Activated CD4-positive, alpha-beta T cell treated with anti-CD3 and anti-CD28 coated beads, Interleukin-2, amount 10 ng/mL, durations not matched to agents 7 days and 5 days (primary cell): ENCODE results near the gene XRCC2. TPM values are rescaled to one million over a fixed set of nuclear protein-coding genes. Genes with fewer than 3 reads are reported as not detected.
"Not testable (repeated sequence)": the region's sequence is repeated elsewhere in the genome, so short reads cannot be mapped to it uniquely, and the experiment has no call there.

Experiments
- CTCF ChIA-PET: fragments of 350-600 bp; sonication (Branson Sonifier 250); formaldehyde crosslinking; loops from one replicate; lab custom pipeline; 2021; ENCODE audit warnings: antibody characterized with exemption; lab: Charles Lee
- POLR2A ChIA-PET: fragments of 350-600 bp; sonication (Branson Sonifier 250); formaldehyde crosslinking; loops from one replicate; lab custom pipeline; 2021; ENCODE audit warnings: antibody characterized with exemption; lab: Charles Lee
- DNase-seq: peaks from one replicate; pipeline ENCODE4 v3.0.0-alpha.2; 2020
- H3K27ac Mint-ChIP-seq: one replicate; pipeline ENCODE4 v1.8.0; 2021; ENCODE audit warnings: mild to moderate bottlenecking, moderate library complexity, mixed read lengths
- H3K27me3 Mint-ChIP-seq: one replicate; pipeline ENCODE4 v1.8.0; 2021; ENCODE audit warnings: mixed read lengths
- H3K36me3 Mint-ChIP-seq: one replicate; pipeline ENCODE4 v1.8.0; 2021; ENCODE audit warnings: low read depth, mixed read lengths
- H3K4me1 Mint-ChIP-seq: one replicate; pipeline ENCODE4 v1.8.0; 2021; ENCODE audit warnings: mixed read lengths
- H3K4me3 Mint-ChIP-seq: one replicate; pipeline ENCODE4 v1.8.0; 2021; ENCODE audit warnings: mild to moderate bottlenecking, moderate library complexity, mixed read lengths
- H3K9me3 Mint-ChIP-seq: one replicate; pipeline ENCODE4 v1.8.0; 2021; ENCODE audit warnings: mixed read lengths
- total RNA-seq, 2 experiments: library from RNA; stranded (reverse); gene quantifications; one replicate each; pipeline ENCODE4 v1.2.3, GENCODE V29; 2021

The XRCC2 gene
- 10 to 100 TPM; 13.5 to 14.6 TPM for total RNA-seq

DNA sequence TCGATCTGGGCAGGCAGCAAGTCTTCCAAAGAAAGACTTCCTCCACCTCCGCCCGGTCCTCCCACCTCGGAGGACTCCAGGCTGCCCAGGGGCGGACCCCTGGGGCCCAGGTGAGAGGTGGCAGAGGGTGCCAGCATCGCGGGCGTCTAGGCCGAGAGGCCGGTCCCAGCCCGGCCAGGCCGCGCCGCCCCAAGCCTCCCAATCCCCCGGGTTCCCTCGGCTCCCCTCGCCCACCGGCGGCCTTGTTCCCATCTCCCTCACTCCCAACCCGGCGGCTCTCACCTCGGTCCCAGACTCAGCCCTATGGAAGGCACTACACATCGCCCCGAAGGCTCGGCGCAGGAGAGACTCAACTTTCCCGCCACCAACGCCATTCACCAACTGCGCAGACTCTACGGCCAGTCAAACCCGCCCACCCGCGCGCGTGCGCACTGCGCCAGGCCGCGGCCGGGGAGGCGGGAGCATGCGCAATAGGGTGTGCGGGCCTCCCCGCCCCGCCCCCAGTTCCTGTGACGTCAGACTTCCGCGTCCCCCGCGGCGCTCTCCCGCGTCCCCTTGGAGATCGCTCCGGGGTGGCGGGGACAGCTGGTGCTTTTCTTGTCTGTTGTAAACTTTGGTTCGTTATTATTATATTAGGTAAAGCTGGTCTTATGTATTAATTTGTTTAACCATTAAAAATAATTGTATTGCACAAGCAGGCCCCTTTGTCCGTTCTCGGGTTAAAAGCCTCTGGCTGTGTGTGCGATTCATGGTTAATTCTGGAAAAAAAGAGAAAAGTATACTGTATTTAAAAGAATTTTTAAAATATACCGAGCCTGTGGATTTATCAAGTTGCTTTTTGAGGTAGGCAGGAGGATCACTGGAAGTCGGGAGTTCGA lies at the start of gene XRCC2:
XRCC2 (minus strand) TSS at position 383 of the 878 bp plus-strand sequence; CDS start at position 321, 62 bp downstream.
- POLR2A ChIA-PET = no interaction called here

DNA sequence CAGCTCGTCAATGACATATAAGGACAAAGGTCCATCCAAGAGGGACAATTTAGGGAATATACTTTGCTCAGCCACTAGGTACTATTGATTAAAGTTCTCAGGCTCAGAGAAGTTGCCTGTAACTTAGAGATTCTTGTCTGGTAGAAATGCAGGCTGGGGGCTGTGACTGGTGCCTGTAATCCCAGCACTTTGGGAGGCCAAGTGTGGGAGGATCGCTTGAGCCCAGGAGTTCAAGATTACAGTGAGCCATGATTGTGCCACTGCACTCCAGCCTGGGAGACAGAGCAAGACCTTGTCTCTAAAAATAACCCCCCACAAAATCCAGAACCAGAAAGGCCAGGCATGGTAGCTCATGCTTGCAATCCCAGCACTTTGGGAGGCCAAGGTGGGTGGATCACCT lies 47.4 kb upstream of the XRCC2 start:
- Mint-ChIP-seq H3K9me3 (no peaks in the 10 kb centered on the region), H3K4me1 (no peaks in the 10 kb centered on the region), H3K4me3 (no peak overlapping the region), H3K36me3 (no peaks in the 10 kb centered on the region), H3K27ac (no peak overlapping the region), H3K27me3 (no peaks in the 10 kb centered on the region)
- ChIA-PET POLR2A (no interaction called here), CTCF (no interaction called here)
- DNase-seq = no peak

More for the DNA sequence above, at the start of gene XRCC2:
- CTCF ChIA-PET = interaction anchor here (1.2 kb wide), 1 partner anchor 16 kb away, joined by 4 read pairs; no protein-coding TSS in a partner anchor
- peak; percentile 94 for DNase-seq
- Mint-ChIP-seq H3K4me3 (peak within 1 kb of the TSS; percentile 94), H3K27ac (peak within 1 kb of the TSS; percentile 95), H3K4me1 (peaks cover 23% of the 10 kb centered on the region), H3K27me3 (no peaks in the 10 kb centered on the region), H3K9me3 (no peaks in the 10 kb centered on the region), H3K36me3 (peaks cover 4% of the 10 kb centered on the region)

GRCh38 chr7:152712412-152713042 lies 36.6 kb upstream of the XRCC2 start:
- H3K9me3 Mint-ChIP-seq, H3K27ac Mint-ChIP-seq, H3K4me1 Mint-ChIP-seq, DNase-seq, H3K27me3 Mint-ChIP-seq, H3K36me3 Mint-ChIP-seq, H3K4me3 Mint-ChIP-seq, POLR2A ChIA-PET: not testable (repeated sequence)
- CTCF ChIA-PET = interaction anchor here (0.7 kb wide), 1 partner anchor 792 kb away, joined by 3 read pairs; no protein-coding TSS in a partner anchor

GRCh38 chr7:152711444-152711944 lies 35.6 kb upstream of the XRCC2 start:
- Mint-ChIP-seq H3K36me3 (no peaks in the 10 kb centered on the region), H3K4me3 (no peak overlapping the region), H3K27me3 (no peaks in the 10 kb centered on the region), H3K9me3 (no peaks in the 10 kb centered on the region), H3K4me1 (no peaks in the 10 kb centered on the region), H3K27ac (no peak overlapping the region)
- CTCF ChIA-PET = interaction anchor here (0.9 to 1.6 kb wide), 2 partner anchors 12 to 14 kb away, joined by 4 to 5 read pairs; no protein-coding TSS in a partner anchor
- POLR2A ChIA-PET = no interaction called here
- no peak for DNase-seq

GRCh38 chr7:152710153-152710442 lies 34.2 kb upstream of the XRCC2 start:
- ChIA-PET POLR2A (no interaction called here), CTCF (interaction anchor here (1.6 kb wide), 1 partner anchor 15 kb away, joined by 5 read pairs; no protein-coding TSS in a partner anchor)
- no peaks in the 10 kb centered on the region for H3K9me3 Mint-ChIP-seq
- DNase-seq = no peak
- H3K4me1 Mint-ChIP-seq = no peaks in the 10 kb centered on the region
- H3K27ac Mint-ChIP-seq = no peak overlapping the region
- H3K27me3 Mint-ChIP-seq = no peaks in the 10 kb centered on the region
- no peak overlapping the region for H3K4me3 Mint-ChIP-seq
- no peaks in the 10 kb centered on the region for H3K36me3 Mint-ChIP-seq

- Mint-ChIP-seq H3K36me3 (no peaks in the 10 kb centered on the region), H3K4me1 (no peaks in the 10 kb centered on the region), H3K4me3 (no peak overlapping the region), H3K27ac (no peak overlapping the region), H3K9me3 (peaks cover 4% of the 10 kb centered on the region), H3K27me3 (no peaks in the 10 kb centered on the region)
- DNase-seq = no peak
- CTCF ChIA-PET = interaction anchor here (0.6 to 1.6 kb wide), 2 partner anchors 12 to 16 kb away, joined by 3 to 5 read pairs; no protein-coding TSS in a partner anchor
- POLR2A ChIA-PET = no interaction called here
Measured at GRCh38 chr7:152709287-152710152, 33.6 kb upstream of the XRCC2 start.

DNA sequence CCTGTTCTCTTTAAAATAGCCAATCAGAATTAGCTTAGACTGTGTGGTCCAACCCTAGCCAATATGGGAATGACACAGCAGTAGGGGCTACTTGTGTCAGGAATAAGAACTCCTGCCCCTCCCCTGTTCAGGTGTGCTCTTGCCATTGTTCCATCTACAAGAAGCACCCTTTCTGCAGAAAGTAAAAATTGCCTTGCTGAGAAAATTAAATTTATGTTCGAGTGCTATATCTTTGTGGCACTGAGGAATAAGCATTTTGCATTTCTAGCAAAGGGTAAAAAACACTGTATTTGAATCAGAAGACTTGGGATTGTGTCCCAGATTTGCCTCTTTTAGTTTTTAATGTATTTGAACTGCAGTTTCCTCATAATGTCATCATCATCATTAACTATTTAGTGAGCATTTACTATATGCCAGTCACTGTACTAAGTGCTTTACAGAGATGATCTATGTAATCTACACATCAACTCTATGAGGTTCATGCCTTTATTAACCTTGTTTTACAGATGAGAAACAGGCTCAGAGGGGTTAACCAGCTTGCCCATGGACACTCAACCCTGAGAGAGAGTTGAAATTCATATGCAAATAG lies 28.9 kb upstream of the XRCC2 start:
- ChIA-PET POLR2A (no interaction called here), CTCF (no interaction called here)
- H3K9me3 Mint-ChIP-seq = peaks cover 10% of the 10 kb centered on the region
- H3K27me3 Mint-ChIP-seq = no peaks in the 10 kb centered on the region
- no peak overlapping the region for H3K4me3 Mint-ChIP-seq
- no peaks in the 10 kb centered on the region for H3K36me3 Mint-ChIP-seq
- no peak overlapping the region for H3K27ac Mint-ChIP-seq
- no peaks in the 10 kb centered on the region for H3K4me1 Mint-ChIP-seq
- DNase-seq = no peak

DNA sequence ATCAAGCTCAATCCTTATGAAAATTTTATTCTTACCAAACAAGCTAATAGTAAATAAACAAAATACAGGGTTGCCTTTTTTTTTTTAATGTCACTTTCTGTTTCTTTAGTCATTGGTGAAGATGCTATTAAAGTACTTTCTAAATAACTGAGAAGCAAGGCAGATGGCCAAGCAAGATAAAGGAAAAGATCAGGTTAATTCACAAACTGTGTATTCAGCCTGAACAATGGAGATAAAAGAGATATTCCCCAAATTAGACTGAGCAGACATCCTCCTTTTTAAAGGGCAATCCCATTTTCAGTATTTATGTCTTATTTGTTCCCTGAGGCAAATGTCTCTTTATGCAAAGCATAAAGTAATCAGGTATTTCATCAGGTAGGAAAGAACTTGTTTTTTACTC lies 23.1 kb upstream of the XRCC2 start:
- Mint-ChIP-seq H3K27me3 (no peaks in the 10 kb centered on the region), H3K36me3 (no peaks in the 10 kb centered on the region), H3K4me1 (no peaks in the 10 kb centered on the region), H3K4me3 (no peak overlapping the region), H3K27ac (no peak overlapping the region), H3K9me3 (peaks cover 3% of the 10 kb centered on the region)
- POLR2A ChIA-PET = no interaction called here
- CTCF ChIA-PET = interaction anchor here (0.7 to 0.8 kb wide), 2 partner anchors 12 to 125 kb away, joined by 4 read pairs; no protein-coding TSS in a partner anchor
- no peak for DNase-seq

- H3K27ac Mint-ChIP-seq, H3K36me3 Mint-ChIP-seq, H3K4me1 Mint-ChIP-seq, H3K4me3 Mint-ChIP-seq, H3K27me3 Mint-ChIP-seq, DNase-seq, H3K9me3 Mint-ChIP-seq, POLR2A ChIA-PET: not testable (repeated sequence)
- CTCF ChIA-PET = interaction anchor here (0.7 to 1.4 kb wide), 2 partner anchors 9 to 12 kb away, joined by 3 read pairs; no protein-coding TSS in a partner anchor
Measured at GRCh38 chr7:152697268-152697974, 21.5 kb upstream of the XRCC2 start.

- H3K36me3 Mint-ChIP-seq, DNase-seq, CTCF ChIA-PET, H3K4me3 Mint-ChIP-seq, H3K27me3 Mint-ChIP-seq, H3K4me1 Mint-ChIP-seq, POLR2A ChIA-PET, H3K27ac Mint-ChIP-seq, H3K9me3 Mint-ChIP-seq: not testable (repeated sequence)
Measured at GRCh38 chr7:152692196-152692595, 16.3 kb upstream of the XRCC2 start.

GRCh38 chr7:152683297-152683696 lies 7.4 kb upstream of the XRCC2 start:
- H3K36me3 Mint-ChIP-seq = no peaks in the 10 kb centered on the region
- DNase-seq = no peak
- CTCF ChIA-PET = no interaction called here
- POLR2A ChIA-PET = no interaction called here
- no peaks in the 10 kb centered on the region for H3K27me3 Mint-ChIP-seq
- no peak overlapping the region for H3K4me3 Mint-ChIP-seq
- no peaks in the 10 kb centered on the region for H3K9me3 Mint-ChIP-seq
- no peaks in the 10 kb centered on the region for H3K4me1 Mint-ChIP-seq
- H3K27ac Mint-ChIP-seq = no peak overlapping the region
